DOHH2 (cell line): ENCODE results near the gene SLC7A6.
A peak's percentile ranks its signal among the peaks of the same experiment; 100 is the strongest.

ENCODE experiments used
- H3F3A ChIP-seq: fragments of 200-600 bp; sonication (generic), shearing (Covaris generic); 2 replicates; pipeline ENCODE4 v1.6.0; 2016; ENCODE audit warnings: antibody characterized with exemption, mild to moderate bottlenecking; ENCODE audit not compliant: control insufficient read depth, insufficient read depth
- H3K27ac ChIP-seq: fragments of 200-600 bp; sonication (generic); 2 replicates; pipeline ENCODE4 v1.5.1; 2014; ENCODE audit warnings: low read depth, mild to moderate bottlenecking, low read length, moderate library complexity
- H3K27me3 ChIP-seq: fragments of 200-600 bp; sonication (generic); 2 replicates; pipeline ENCODE4 v1.6.1; 2014; ENCODE audit warnings: mild to moderate bottlenecking, low read length, mixed read lengths; ENCODE audit not compliant: control insufficient read depth
- H3K36me3 ChIP-seq: fragments of 200-600 bp; sonication (generic); 2 replicates; pipeline ENCODE4 v1.6.1; 2014; ENCODE audit warnings: mild to moderate bottlenecking, low read length, moderate library complexity, mixed read lengths; ENCODE audit not compliant: control insufficient read depth
- H3K4me1 ChIP-seq: fragments of 200-600 bp; sonication (generic); 2 replicates; pipeline ENCODE4 v1.6.1; 2014; ENCODE audit warnings: mild to moderate bottlenecking, low read length, mixed read lengths; ENCODE audit not compliant: control insufficient read depth
- H3K4me2 ChIP-seq: fragments of 200-600 bp; sonication (generic); 2 replicates; pipeline ENCODE4 v1.6.0; 2014; ENCODE audit warnings: mild to moderate bottlenecking, low read length, moderate library complexity
- H3K4me3 ChIP-seq: fragments of 200-600 bp; sonication (generic); 2 replicates; pipeline ENCODE4 v1.5.1; 2014; ENCODE audit warnings: mild to moderate bottlenecking, low read length, mixed read lengths
- H3K79me2 ChIP-seq: fragments of 200-600 bp; sonication (generic); 2 replicates; pipeline ENCODE4 v1.6.1; 2014; ENCODE audit warnings: mild to moderate bottlenecking, low read length, mixed read lengths; ENCODE audit not compliant: control insufficient read depth
- H3K9me2 ChIP-seq: fragments of 200-600 bp; sonication (generic); replicated peaks from 2 replicates; pipeline ENCODE4 v1.6.1; 2014; ENCODE audit warnings: mild to moderate bottlenecking, low read length, mixed read lengths; ENCODE audit not compliant: control insufficient read depth
- H3K9me3 ChIP-seq: fragments of 200-600 bp; sonication (generic); 2 replicates; pipeline ENCODE4 v1.6.1; 2014; ENCODE audit warnings: antibody characterized with exemption, low read length, mixed read lengths; ENCODE audit not compliant: control insufficient read depth, insufficient read depth
- H4K20me1 ChIP-seq: fragments of 200-600 bp; sonication (generic); 2 replicates; pipeline ENCODE4 v1.6.0; 2014; ENCODE audit warnings: low read depth, mild to moderate bottlenecking, antibody characterized with exemption, low read length, moderate library complexity; ENCODE audit not compliant: control insufficient read depth, insufficient read depth
- CTCF ChIP-seq: fragments of 200-600 bp; sonication (generic); IDR thresholded peaks from one replicate; pipeline ENCODE4 v1.5.1; 2014; ENCODE audit warnings: antibody characterized with exemption, mild to moderate bottlenecking, low read depth, low read length; ENCODE audit not compliant: poor library complexity, severe bottlenecking
- EZH2phosphoT487 ChIP-seq: fragments of 200-600 bp; sonication (generic); IDR thresholded peaks from 2 replicates; pipeline ENCODE4 v1.6.1; 2017; ENCODE audit warnings: borderline replicate concordance, mild to moderate bottlenecking, antibody characterized with exemption, low read length, moderate library complexity, mixed read lengths

Gene SLC7A6

GRCh38 chr16:68257251-68257905, 6.9 kb upstream of the SLC7A6 start:
- H3K27me3 ChIP-seq, result no peaks in the 10 kb centered on the region
- H3K4me2 ChIP-seq, result peak overlapping the region; percentile 74
- H3K9me3 ChIP-seq, result no peaks in the 10 kb centered on the region
- TF ChIP-seq CTCF, result no peak
- no peak for TF ChIP-seq EZH2phosphoT487
- no peaks in the 10 kb centered on the region for H3K79me2 ChIP-seq
- peak overlapping the region; percentile 69 for H3K27ac ChIP-seq
- H3K36me3 ChIP-seq, result no peaks in the 10 kb centered on the region
- H3K4me3 ChIP-seq, result peak overlapping the region; percentile 46
- peaks cover 24% of the 10 kb centered on the region for H3K4me1 ChIP-seq
- no peaks in the 10 kb centered on the region for H3K9me2 ChIP-seq
- no peaks in the 10 kb centered on the region for H4K20me1 ChIP-seq
- peaks cover 3% of the 10 kb centered on the region; the same call in 1 of the 2 replicates for H3F3A ChIP-seq

GRCh38 chr16:68257906-68258800, 6.2 kb upstream of the SLC7A6 start:
- H3K27me3 ChIP-seq, result no peaks in the 10 kb centered on the region
- no peaks in the 10 kb centered on the region for H3K36me3 ChIP-seq
- no peak for TF ChIP-seq CTCF
- no peak for TF ChIP-seq EZH2phosphoT487
- peak overlapping the region; percentile 69 for H3K27ac ChIP-seq
- H3K79me2 ChIP-seq, result no peaks in the 10 kb centered on the region
- H4K20me1 ChIP-seq, result no peaks in the 10 kb centered on the region
- no peaks in the 10 kb centered on the region for H3K9me3 ChIP-seq
- peaks cover 26% of the 10 kb centered on the region for H3K4me1 ChIP-seq
- peak overlapping the region; percentile 74 for H3K4me2 ChIP-seq
- peaks cover 3% of the 10 kb centered on the region; the same call in 1 of the 2 replicates for H3F3A ChIP-seq
- H3K9me2 ChIP-seq, result no peaks in the 10 kb centered on the region
- peak overlapping the region; percentile 46 for H3K4me3 ChIP-seq

GRCh38 chr16:68259007-68259825, 5.1 kb upstream of the SLC7A6 start:
- Histone ChIP-seq H3K4me2 (no peak overlapping the region), H4K20me1 (no peaks in the 10 kb centered on the region), H3K4me1 (peaks cover 34% of the 10 kb centered on the region), H3K79me2 (peaks cover 9% of the 10 kb centered on the region), H3K9me3 (no peaks in the 10 kb centered on the region), H3F3A (peaks cover 3% of the 10 kb centered on the region; the same call in 1 of the 2 replicates), H3K36me3 (no peaks in the 10 kb centered on the region), H3K27me3 (no peaks in the 10 kb centered on the region), H3K4me3 (no peak overlapping the region), H3K9me2 (no peaks in the 10 kb centered on the region), H3K27ac (no peak overlapping the region)
- TF ChIP-seq EZH2phosphoT487, result no peak
- TF ChIP-seq CTCF, result no peak
